Panc1 (cell line): ENCODE results near the gene DNAAF5.

Experiments
- POLR2AphosphoS5 ChIP-seq: IDR thresholded peaks from 2 replicates; pipeline ENCODE4 v1.6.1; 2012; ENCODE audit warnings: mild to moderate bottlenecking, low read depth, low read length, moderate library complexity
- SIN3A ChIP-seq: IDR thresholded peaks from 2 replicates; pipeline ENCODE4 v1.6.1; 2012; ENCODE audit warnings: low read depth, mild to moderate bottlenecking, low read length, moderate library complexity, borderline replicate concordance; ENCODE audit not compliant: insufficient read depth
- TCF7L2 ChIP-seq: IDR thresholded peaks from 2 replicates; pipeline ENCODE4 v1.6.1; 2011; ENCODE audit warnings: mild to moderate bottlenecking, low read depth, low read length, inconsistent platforms
- TF ChIP-seq, protein P1 (sequence below), 2 experiments: IDR thresholded peaks; 2 replicates each; pipeline ENCODE4 v1.6.1; 2011 to 2012; ENCODE audit warnings: low read depth in 2 of 2, control low read depth in 1 of 2, low read length in 1 of 2, mild to moderate bottlenecking in 1 of 2, moderate library complexity in 1 of 2; ENCODE audit not compliant: insufficient read depth in 1 of 2
- TF ChIP-seq, protein P2 (sequence below): fragments of 450-650 bp; IDR thresholded peaks from 2 replicates; pipeline ENCODE4 v1.5.1; 2017; ENCODE audit warnings: mild to moderate bottlenecking

DNA sequence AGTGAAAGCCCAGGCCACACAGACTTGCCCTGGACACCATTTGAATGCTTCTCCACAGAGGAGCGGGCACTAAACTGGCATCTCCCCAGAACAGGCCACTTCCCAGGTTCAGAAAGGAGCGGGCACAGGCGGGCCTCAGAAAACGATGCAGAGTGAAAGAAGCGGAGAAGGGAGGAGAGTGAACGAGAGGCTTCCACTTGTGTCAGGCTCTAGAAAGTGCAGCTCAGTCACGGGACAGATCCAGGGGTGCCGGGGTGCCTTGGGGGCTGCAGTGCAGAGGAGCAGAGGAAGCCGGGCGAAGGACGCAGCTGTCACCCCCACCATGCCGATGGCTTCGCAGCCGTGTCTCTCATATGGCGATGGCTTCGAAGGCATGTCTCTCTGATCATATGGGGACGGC lies 26.7 kb downstream of the DNAAF5 start:
- TF ChIP-seq, protein P1, sequence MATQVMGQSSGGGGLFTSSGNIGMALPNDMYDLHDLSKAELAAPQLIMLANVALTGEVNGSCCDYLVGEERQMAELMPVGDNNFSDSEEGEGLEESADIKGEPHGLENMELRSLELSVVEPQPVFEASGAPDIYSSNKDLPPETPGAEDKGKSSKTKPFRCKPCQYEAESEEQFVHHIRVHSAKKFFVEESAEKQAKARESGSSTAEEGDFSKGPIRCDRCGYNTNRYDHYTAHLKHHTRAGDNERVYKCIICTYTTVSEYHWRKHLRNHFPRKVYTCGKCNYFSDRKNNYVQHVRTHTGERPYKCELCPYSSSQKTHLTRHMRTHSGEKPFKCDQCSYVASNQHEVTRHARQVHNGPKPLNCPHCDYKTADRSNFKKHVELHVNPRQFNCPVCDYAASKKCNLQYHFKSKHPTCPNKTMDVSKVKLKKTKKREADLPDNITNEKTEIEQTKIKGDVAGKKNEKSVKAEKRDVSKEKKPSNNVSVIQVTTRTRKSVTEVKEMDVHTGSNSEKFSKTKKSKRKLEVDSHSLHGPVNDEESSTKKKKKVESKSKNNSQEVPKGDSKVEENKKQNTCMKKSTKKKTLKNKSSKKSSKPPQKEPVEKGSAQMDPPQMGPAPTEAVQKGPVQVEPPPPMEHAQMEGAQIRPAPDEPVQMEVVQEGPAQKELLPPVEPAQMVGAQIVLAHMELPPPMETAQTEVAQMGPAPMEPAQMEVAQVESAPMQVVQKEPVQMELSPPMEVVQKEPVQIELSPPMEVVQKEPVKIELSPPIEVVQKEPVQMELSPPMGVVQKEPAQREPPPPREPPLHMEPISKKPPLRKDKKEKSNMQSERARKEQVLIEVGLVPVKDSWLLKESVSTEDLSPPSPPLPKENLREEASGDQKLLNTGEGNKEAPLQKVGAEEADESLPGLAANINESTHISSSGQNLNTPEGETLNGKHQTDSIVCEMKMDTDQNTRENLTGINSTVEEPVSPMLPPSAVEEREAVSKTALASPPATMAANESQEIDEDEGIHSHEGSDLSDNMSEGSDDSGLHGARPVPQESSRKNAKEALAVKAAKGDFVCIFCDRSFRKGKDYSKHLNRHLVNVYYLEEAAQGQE (IDR thresholded peaks at IDR 0.05; ENCODE audit: insufficient read depth in 1 of 2, low read depth in 2 of 2, low read length in 1 of 2), result no peak
- TF ChIP-seq POLR2AphosphoS5 (no peak), TCF7L2 (no peak), SIN3A (no peak)
- TF ChIP-seq, protein P2, sequence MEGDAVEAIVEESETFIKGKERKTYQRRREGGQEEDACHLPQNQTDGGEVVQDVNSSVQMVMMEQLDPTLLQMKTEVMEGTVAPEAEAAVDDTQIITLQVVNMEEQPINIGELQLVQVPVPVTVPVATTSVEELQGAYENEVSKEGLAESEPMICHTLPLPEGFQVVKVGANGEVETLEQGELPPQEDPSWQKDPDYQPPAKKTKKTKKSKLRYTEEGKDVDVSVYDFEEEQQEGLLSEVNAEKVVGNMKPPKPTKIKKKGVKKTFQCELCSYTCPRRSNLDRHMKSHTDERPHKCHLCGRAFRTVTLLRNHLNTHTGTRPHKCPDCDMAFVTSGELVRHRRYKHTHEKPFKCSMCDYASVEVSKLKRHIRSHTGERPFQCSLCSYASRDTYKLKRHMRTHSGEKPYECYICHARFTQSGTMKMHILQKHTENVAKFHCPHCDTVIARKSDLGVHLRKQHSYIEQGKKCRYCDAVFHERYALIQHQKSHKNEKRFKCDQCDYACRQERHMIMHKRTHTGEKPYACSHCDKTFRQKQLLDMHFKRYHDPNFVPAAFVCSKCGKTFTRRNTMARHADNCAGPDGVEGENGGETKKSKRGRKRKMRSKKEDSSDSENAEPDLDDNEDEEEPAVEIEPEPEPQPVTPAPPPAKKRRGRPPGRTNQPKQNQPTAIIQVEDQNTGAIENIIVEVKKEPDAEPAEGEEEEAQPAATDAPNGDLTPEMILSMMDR, result no peak
